Thyroid gland (tissue), 4 donors: Measurements from ENCODE around the gene LPAR1. TPM values are rescaled to one million over a fixed set of nuclear protein-coding genes. Genes with fewer than 3 reads are reported as not detected.

Source experiments
- DNase-seq, 2 donors: peaks; one replicate each; pipeline ENCODE4 v3.0.0-alpha.2; 2019
- H3K27ac ChIP-seq, 3 donors: fragments of 200-600 bp; sonication (generic); 1 replicate in 2 of 3; 2 replicates in 1 of 3; pipeline ENCODE4 v1.5.1; 2016 to 2019; ENCODE audit warnings: mild to moderate bottlenecking in 1 of 3, moderate library complexity in 1 of 3
- H3K27me3 ChIP-seq: fragments of 200-600 bp; sonication (generic); one replicate; pipeline ENCODE4 v1.5.1; 2019
- H3K36me3 ChIP-seq, 2 donors: fragments of 200-600 bp; sonication (generic); one replicate each; pipeline ENCODE4 v1.5.1; 2016 to 2019
- H3K4me1 ChIP-seq, 2 donors: fragments of 200-600 bp; sonication (generic); one replicate each; pipeline ENCODE4 v1.5.1; 2017 to 2019
- H3K4me3 ChIP-seq, 3 donors: fragments of 200-600 bp; sonication (generic); replicated peaks in 1 of 3; 1 replicate in 2 of 3; 2 replicates in 1 of 3; pipeline ENCODE4 v1.5.1; 2016; ENCODE audit warnings: mild to moderate bottlenecking in 1 of 3
- H3K9me3 ChIP-seq: fragments of 200-600 bp; sonication (generic); one replicate; pipeline ENCODE4 v1.5.1; 2017
- CTCF ChIP-seq, 6 experiments: fragments of 200-600 bp in 3 of 6; fragments of 450-650 bp in 3 of 6; sonication (generic) in 3 of 6; IDR thresholded peaks; one replicate each; pipeline ENCODE4 v1.5.1; 2016 to 2019; ENCODE audit warnings: antibody characterized with exemption in 6 of 6, mild to moderate bottlenecking in 2 of 6, inconsistent platforms in 1 of 6, moderate library complexity in 1 of 6
- POLR2A ChIP-seq, 2 donors: fragments of 450-650 bp; IDR thresholded peaks; one replicate each; pipeline ENCODE4 v1.6.1; 2017; ENCODE audit warnings: antibody characterized with exemption in 2 of 2, mild to moderate bottlenecking in 2 of 2, moderate library complexity in 1 of 2
- WGBS, 2 donors: methylation state at CpG; one replicate each; pipeline ENCODE4 v1.1.5; 2017; 5-methylcytosine and 5-hydroxymethylcytosine counted together
- intact Hi-C: fragments of 100-400 bp; cut with DNase I; formaldehyde crosslinking; loops from one replicate; pipeline ENCODE4 v1.15.1; 2023
- total RNA-seq, 4 donors: library from RNA; depleted of rRNA; stranded (reverse); fragments of >200 nt; gene quantifications; one replicate each; pipeline ENCODE4 v1.2.3, GENCODE V29; 2016

The LPAR1 gene
- total RNA-seq, 4 donors from 2014 or later, result 40.8 to 98.5 (median 56.4) TPM

- Histone ChIP-seq H3K27ac (peak overlapping the region in 1 of 3 donors; percentile 51), H3K4me3 (no peak overlapping the region), H3K9me3 (no peaks in the 10 kb centered on the region), H3K27me3 (no peaks in the 10 kb centered on the region), H3K4me1 (peaks cover 8 to 9% of the 10 kb centered on the region in 2 donors), H3K36me3 (no peaks in the 10 kb centered on the region)
- 86 to 93% methylated on average over 5 of the region's 5 CpGs for WGBS, 2 donors
- no peak for DNase-seq
- TF ChIP-seq CTCF (IDR thresholded peaks at IDR 0.05) (no peak), POLR2A (IDR thresholded peaks at IDR 0.05) (no peak)
- intact Hi-C loops, result no loop called here
Observed at GRCh38 chr9:110894731-110895130, 143.5 kb downstream of the LPAR1 start.

- intact Hi-C loops, result no loop called here
- Histone ChIP-seq H3K27me3 (no peaks in the 10 kb centered on the region), H3K36me3 (no peaks in the 10 kb centered on the region), H3K4me3 (no peak overlapping the region), H3K27ac (no peak overlapping the region), H3K9me3 (no peaks in the 10 kb centered on the region), H3K4me1 (peaks cover 8 to 9% of the 10 kb centered on the region in 2 donors)
- no peak for DNase-seq
- no peak for TF ChIP-seq CTCF (IDR thresholded peaks at IDR 0.05)
- no peak for TF ChIP-seq POLR2A (IDR thresholded peaks at IDR 0.05)
- WGBS, 2 donors, result 97 to 100% methylated on average over 1 of the region's 1 CpG
Observed at GRCh38 chr9:110892689-110893088, 145.6 kb downstream of the LPAR1 start.

GRCh38 chr9:110891760-110892159, 146.5 kb downstream of the LPAR1 start:
- TF ChIP-seq POLR2A (IDR thresholded peaks at IDR 0.05) (no peak), CTCF (IDR thresholded peaks at IDR 0.05) (no peak)
- WGBS, 2 donors, result 76 to 83% methylated on average over 3 of the region's 3 CpGs
- no peaks in the 10 kb centered on the region for H3K27me3 ChIP-seq
- no peaks in the 10 kb centered on the region for H3K9me3 ChIP-seq
- no peak overlapping the region for H3K4me3 ChIP-seq
- peaks cover 8 to 9% of the 10 kb centered on the region in 2 donors for H3K4me1 ChIP-seq
- no peaks in the 10 kb centered on the region for H3K36me3 ChIP-seq
- no peak overlapping the region for H3K27ac ChIP-seq
- no peak for DNase-seq
- intact Hi-C loops, result no loop called here

GRCh38 chr9:110890416-110890815, 147.9 kb downstream of the LPAR1 start:
- Histone ChIP-seq H3K27me3 (no peaks in the 10 kb centered on the region), H3K4me1 (peaks cover 8 to 9% of the 10 kb centered on the region in 2 donors), H3K27ac (no peak overlapping the region), H3K36me3 (no peaks in the 10 kb centered on the region), H3K4me3 (no peak overlapping the region), H3K9me3 (no peaks in the 10 kb centered on the region)
- intact Hi-C loops, result no loop called here
- DNase-seq, result no peak
- TF ChIP-seq CTCF (IDR thresholded peaks at IDR 0.05) (no peak), POLR2A (IDR thresholded peaks at IDR 0.05) (no peak)

- intact Hi-C loops, result no loop called here
- H3K4me3 ChIP-seq, result no peak overlapping the region
- TF ChIP-seq POLR2A (IDR thresholded peaks at IDR 0.05), result no peak
- TF ChIP-seq CTCF (IDR thresholded peaks at IDR 0.05), result no peak
- no peak for DNase-seq
- no peaks in the 10 kb centered on the region for H3K36me3 ChIP-seq
- no peaks in the 10 kb centered on the region for H3K9me3 ChIP-seq
- no peaks in the 10 kb centered on the region for H3K27me3 ChIP-seq
- H3K27ac ChIP-seq, result no peak overlapping the region
- H3K4me1 ChIP-seq, result no peaks in the 10 kb centered on the region
- 82 to 84% methylated on average over 3 of the region's 3 CpGs for WGBS, 2 donors
Observed at GRCh38 chr9:110887276-110887675, 151.0 kb downstream of the LPAR1 start.
